Panc1 (cell line): ENCODE data around the gene AGRN. TPM values are rescaled to one million over a fixed set of nuclear protein-coding genes. Genes with fewer than 3 reads are reported as not detected.

Experiments used
- ATAC-seq: fragments of 200-7000 bp; cut with Tn5 transposase; 2 replicates; pipeline ENCODE4 v1.9.1; 2020; ENCODE audit warnings: mild to moderate bottlenecking, moderate library complexity
- BruUV-seq: library from RNA; stranded (reverse); fragments of 400-500 nt; replicated peaks from 2 replicates; lab custom pipeline; 2021; lab: Mats Ljungman, UMichigan
- CTCF ChIA-PET: fragments of 300-600 bp; sonication (Branson Sonifier 250); formaldehyde crosslinking; loops from one replicate; lab custom pipeline; 2022; ENCODE audit warnings: antibody characterized with exemption; lab: Charles Lee
- POLR2A ChIA-PET: fragments of 300-600 bp; sonication (Branson Sonifier 250); formaldehyde crosslinking; loops from one replicate; lab custom pipeline; 2022; ENCODE audit warnings: antibody characterized with exemption; lab: Charles Lee
- DNase-seq: peaks from one replicate; pipeline ENCODE4 v3.0.0-alpha.2; 2010; ENCODE audit warnings: low read depth, low spot score
- H3K27ac ChIP-seq: 2 replicates; pipeline ENCODE4 v1.5.1; 2011; ENCODE audit warnings: mild to moderate bottlenecking, low read length, inconsistent platforms
- H3K27me3 ChIP-seq: fragments of 200-500 bp; sonication (Bioruptor generic); 2 replicates; pipeline ENCODE4 v1.6.0; 2014; ENCODE audit warnings: low read length, inconsistent platforms; ENCODE audit not compliant: control insufficient read depth, insufficient read depth
- H3K36me3 ChIP-seq: fragments of 200-500 bp; sonication (Bioruptor generic); 2 replicates; pipeline ENCODE4 v1.5.1; 2014; ENCODE audit warnings: inconsistent platforms, mild to moderate bottlenecking, low read length, moderate library complexity; ENCODE audit not compliant: control insufficient read depth, insufficient read depth
- H3K4me1 ChIP-seq: 2 replicates; pipeline ENCODE4 v1.5.1; 2011; ENCODE audit warnings: inconsistent platforms, mild to moderate bottlenecking, low read length, moderate library complexity; ENCODE audit not compliant: control insufficient read depth, insufficient read depth
- H3K4me3 ChIP-seq, 2 experiments: 2 replicates each; pipeline ENCODE4 v1.5.1; 2011 to 2012; ENCODE audit warnings: low read depth in 2 of 2, low read length in 2 of 2, mild to moderate bottlenecking in 2 of 2, inconsistent platforms in 1 of 2, moderate library complexity in 1 of 2
- H3K9me3 ChIP-seq: fragments of 200-500 bp; sonication (Bioruptor generic); 2 replicates; pipeline ENCODE4 v1.5.1; 2014; ENCODE audit warnings: low read depth, mild to moderate bottlenecking, inconsistent platforms, low read length, moderate library complexity; ENCODE audit not compliant: control insufficient read depth, insufficient read depth
- POLR2AphosphoS5 ChIP-seq: IDR thresholded peaks from 2 replicates; pipeline ENCODE4 v1.6.1; 2012; ENCODE audit warnings: mild to moderate bottlenecking, low read depth, low read length, moderate library complexity
- SIN3A ChIP-seq: IDR thresholded peaks from 2 replicates; pipeline ENCODE4 v1.6.1; 2012; ENCODE audit warnings: low read depth, mild to moderate bottlenecking, low read length, moderate library complexity, borderline replicate concordance; ENCODE audit not compliant: insufficient read depth
- TCF7L2 ChIP-seq: IDR thresholded peaks from 2 replicates; pipeline ENCODE4 v1.6.1; 2011; ENCODE audit warnings: mild to moderate bottlenecking, low read depth, low read length, inconsistent platforms
- in situ Hi-C: cut with HindIII; loops from 2 replicates; pipeline ENCODE4 v1.10.0; 2016; ENCODE audit warnings: low sequenced_read_pairs, low pct_unique_long_range_greater_than_20kb
- intact Hi-C: fragments of 100-400 bp; cut with micrococcal nuclease; formaldehyde crosslinking; loops from one replicate; pipeline ENCODE4 v1.10.0; 2022; ENCODE audit not compliant: unreplicated experiment
- total RNA-seq: library from RNA; stranded (reverse); gene quantifications from one replicate; pipeline ENCODE4 v1.2.1, GENCODE V29; 2021; ENCODE audit not compliant: unreplicated experiment
- TF ChIP-seq, protein P1 (sequence below): fragments of 450-650 bp; IDR thresholded peaks from 2 replicates; pipeline ENCODE4 v1.5.1; 2017; ENCODE audit warnings: mild to moderate bottlenecking
- TF ChIP-seq, protein P2 (sequence below), 2 experiments: IDR thresholded peaks; 2 replicates each; pipeline ENCODE4 v1.6.1; 2011 to 2012; ENCODE audit warnings: low read depth in 2 of 2, control low read depth in 1 of 2, low read length in 1 of 2, mild to moderate bottlenecking in 1 of 2, moderate library complexity in 1 of 2; ENCODE audit not compliant: insufficient read depth in 1 of 2

AGRN gene
- total RNA-seq, 1 experiment from 2014 or later, result 153 TPM

DNA sequence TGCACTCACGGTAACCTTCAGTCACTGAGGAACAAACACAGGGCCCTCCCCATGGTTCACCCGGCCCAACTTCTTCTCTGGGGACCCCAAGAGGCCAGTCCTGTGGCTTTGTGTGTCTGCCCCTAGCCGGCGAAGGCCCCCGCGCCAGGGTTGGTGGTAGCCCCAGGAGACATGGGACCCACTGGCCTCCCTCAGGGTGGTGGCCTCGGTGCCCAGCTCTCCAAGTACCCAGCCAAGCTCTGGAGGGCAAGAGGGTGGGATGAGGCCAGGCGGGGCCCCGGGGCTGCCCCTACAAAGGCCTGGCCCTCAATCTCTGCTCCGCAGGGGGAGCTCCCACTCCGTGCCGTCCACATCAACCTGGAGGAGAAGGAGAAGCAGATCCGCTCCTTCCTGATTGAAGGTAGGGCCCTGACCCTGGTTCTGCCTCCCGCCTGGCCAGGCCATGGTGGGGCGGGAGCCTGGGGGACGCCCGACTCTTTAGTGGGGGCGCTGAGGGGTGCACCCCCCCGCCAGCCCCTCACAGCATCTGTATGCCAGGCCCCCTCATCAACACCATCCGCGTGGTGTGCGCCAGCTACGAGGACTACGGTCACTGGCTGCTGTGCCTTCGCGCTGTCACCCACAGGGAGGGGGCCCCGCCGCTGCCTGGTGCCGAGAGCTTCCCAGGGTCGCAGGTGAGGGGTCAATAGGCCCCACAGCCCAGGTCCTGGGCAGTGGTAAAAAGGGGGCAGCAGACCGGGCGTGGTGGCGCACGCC lies 48.0 kb upstream of the AGRN start:
- POLR2A ChIA-PET, result no interaction called here
- CTCF ChIA-PET, result no interaction called here

DNA sequence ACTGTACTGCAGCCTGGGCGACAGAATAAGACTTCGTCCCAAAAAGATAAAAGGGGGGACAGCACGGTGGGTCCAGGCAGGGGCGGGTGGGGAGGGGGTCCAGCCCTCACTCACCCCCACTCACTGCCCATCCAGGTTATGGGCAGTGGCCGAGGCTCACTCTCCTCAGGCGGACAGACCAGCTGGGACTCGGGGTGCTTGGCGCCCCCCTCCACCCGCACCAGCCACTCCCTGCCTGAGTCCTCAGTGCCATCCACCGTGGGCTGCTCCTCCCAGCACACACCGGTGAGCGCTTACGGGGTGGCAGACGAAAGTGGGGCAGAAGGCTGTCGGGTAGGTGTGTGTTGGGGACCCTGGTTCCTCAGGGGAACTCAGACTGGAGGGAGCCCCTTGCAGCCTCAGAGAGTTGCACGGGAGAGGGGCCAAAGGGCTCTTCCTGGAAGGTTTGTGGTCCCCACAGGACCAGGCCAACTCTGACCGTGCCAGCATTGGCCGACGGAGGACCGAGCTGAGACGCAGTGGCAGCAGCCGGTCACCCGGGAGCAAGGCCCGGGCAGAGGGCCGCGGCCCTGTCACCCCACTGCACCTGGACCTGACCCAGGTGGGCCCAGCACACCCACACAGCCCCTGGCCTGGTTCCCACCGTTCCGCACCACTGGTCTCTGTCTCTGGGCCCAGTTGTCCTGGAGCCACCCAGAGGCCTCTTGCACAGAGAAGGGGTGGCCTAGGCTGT lies 47.0 kb upstream of the AGRN start:
- no peaks in the 10 kb centered on the region for H3K9me3 ChIP-seq
- ATAC-seq, result no peak
- CTCF ChIA-PET, result no interaction called here
- DNase-seq, result no peak
- no TSS peak for BruUV-seq
- H3K27me3 ChIP-seq, result no peaks in the 10 kb centered on the region
- no peak overlapping the region for H3K4me3 ChIP-seq
- intact Hi-C loops (no loop called here), in situ Hi-C loops (no loop called here)
- peaks cover 7% of the 10 kb centered on the region; the same call in 1 of the 2 replicates for H3K4me1 ChIP-seq
- no peaks in the 10 kb centered on the region for H3K36me3 ChIP-seq
- no peak for TF ChIP-seq SIN3A
- TF ChIP-seq, protein P1, sequence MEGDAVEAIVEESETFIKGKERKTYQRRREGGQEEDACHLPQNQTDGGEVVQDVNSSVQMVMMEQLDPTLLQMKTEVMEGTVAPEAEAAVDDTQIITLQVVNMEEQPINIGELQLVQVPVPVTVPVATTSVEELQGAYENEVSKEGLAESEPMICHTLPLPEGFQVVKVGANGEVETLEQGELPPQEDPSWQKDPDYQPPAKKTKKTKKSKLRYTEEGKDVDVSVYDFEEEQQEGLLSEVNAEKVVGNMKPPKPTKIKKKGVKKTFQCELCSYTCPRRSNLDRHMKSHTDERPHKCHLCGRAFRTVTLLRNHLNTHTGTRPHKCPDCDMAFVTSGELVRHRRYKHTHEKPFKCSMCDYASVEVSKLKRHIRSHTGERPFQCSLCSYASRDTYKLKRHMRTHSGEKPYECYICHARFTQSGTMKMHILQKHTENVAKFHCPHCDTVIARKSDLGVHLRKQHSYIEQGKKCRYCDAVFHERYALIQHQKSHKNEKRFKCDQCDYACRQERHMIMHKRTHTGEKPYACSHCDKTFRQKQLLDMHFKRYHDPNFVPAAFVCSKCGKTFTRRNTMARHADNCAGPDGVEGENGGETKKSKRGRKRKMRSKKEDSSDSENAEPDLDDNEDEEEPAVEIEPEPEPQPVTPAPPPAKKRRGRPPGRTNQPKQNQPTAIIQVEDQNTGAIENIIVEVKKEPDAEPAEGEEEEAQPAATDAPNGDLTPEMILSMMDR, result no peak
- TF ChIP-seq POLR2AphosphoS5, result no peak
- TF ChIP-seq, protein P2, sequence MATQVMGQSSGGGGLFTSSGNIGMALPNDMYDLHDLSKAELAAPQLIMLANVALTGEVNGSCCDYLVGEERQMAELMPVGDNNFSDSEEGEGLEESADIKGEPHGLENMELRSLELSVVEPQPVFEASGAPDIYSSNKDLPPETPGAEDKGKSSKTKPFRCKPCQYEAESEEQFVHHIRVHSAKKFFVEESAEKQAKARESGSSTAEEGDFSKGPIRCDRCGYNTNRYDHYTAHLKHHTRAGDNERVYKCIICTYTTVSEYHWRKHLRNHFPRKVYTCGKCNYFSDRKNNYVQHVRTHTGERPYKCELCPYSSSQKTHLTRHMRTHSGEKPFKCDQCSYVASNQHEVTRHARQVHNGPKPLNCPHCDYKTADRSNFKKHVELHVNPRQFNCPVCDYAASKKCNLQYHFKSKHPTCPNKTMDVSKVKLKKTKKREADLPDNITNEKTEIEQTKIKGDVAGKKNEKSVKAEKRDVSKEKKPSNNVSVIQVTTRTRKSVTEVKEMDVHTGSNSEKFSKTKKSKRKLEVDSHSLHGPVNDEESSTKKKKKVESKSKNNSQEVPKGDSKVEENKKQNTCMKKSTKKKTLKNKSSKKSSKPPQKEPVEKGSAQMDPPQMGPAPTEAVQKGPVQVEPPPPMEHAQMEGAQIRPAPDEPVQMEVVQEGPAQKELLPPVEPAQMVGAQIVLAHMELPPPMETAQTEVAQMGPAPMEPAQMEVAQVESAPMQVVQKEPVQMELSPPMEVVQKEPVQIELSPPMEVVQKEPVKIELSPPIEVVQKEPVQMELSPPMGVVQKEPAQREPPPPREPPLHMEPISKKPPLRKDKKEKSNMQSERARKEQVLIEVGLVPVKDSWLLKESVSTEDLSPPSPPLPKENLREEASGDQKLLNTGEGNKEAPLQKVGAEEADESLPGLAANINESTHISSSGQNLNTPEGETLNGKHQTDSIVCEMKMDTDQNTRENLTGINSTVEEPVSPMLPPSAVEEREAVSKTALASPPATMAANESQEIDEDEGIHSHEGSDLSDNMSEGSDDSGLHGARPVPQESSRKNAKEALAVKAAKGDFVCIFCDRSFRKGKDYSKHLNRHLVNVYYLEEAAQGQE (IDR thresholded peaks at IDR 0.05; ENCODE audit: insufficient read depth in 1 of 2, low read depth in 2 of 2, low read length in 1 of 2), result no peak
- TF ChIP-seq TCF7L2, result no peak
- POLR2A ChIA-PET, result no interaction called here
- H3K27ac ChIP-seq, result no peak overlapping the region

More for the DNA sequence above, 48.0 kb upstream of the AGRN start:
- ATAC-seq, result no peak
- no peak for DNase-seq
- Histone ChIP-seq H3K27me3 (no peaks in the 10 kb centered on the region), H3K4me1 (peaks cover 11% of the 10 kb centered on the region; the same call in 1 of the 2 replicates), H3K9me3 (no peaks in the 10 kb centered on the region), H3K36me3 (no peaks in the 10 kb centered on the region), H3K27ac (no peak overlapping the region), H3K4me3 (no peak overlapping the region)
- TF ChIP-seq, protein P1, result no peak
- TF ChIP-seq POLR2AphosphoS5 (no peak), TCF7L2 (no peak), SIN3A (no peak)
- TF ChIP-seq, protein P2 (IDR thresholded peaks at IDR 0.05; ENCODE audit: insufficient read depth in 1 of 2, low read depth in 2 of 2, low read length in 1 of 2), result no peak
- BruUV-seq, result no TSS peak
- in situ Hi-C loops (no loop called here), intact Hi-C loops (no loop called here)
